ENCODE measurements around the gene BCORL1. TPM values are rescaled to one million over a fixed set of nuclear protein-coding genes. Genes with fewer than 3 reads are reported as not detected.

The BCORL1 gene
- total RNA-seq, 1 experiment from 2014 or later, result 32.2 TPM

DNA sequence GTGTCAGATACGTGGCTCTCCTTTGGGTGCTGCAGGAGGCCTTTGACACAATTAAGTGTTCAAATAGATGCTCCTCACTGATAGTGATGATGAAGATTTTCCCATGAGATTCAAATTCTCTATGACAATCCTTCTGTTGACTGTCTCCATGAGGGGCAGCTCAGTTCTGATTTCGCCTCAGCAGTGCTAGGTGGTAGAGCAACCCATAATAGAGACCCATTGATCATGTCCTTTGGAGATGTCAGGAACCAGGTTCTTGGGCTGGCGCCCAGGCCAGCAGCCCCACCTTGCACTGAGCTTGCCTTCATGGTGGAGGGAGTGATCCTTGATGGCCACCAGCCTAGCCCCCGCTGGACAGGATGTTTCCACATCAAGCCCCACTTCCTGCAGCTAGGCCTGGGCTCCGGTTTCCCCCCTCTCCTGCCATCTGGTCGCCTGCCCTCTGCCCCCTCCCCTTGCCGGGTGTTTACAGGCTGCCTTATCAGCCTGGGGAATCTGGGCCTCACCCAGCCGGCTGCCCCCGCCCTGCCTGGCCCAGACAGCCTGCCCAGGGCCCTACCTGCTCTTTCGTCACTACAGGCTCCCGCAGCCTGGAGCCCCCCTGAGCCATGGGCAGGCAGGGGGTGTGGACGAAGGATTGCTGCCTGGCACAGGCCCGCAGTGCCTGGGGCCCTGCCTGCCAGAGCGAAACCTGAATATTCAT is 115.2 kb downstream of the BCORL1 start:
- Histone ChIP-seq H3K36me3 (ENCODE audit: low read depth) (no peaks in the 10 kb centered on the region), H3K79me2 (ENCODE audit: low read depth) (peaks cover 96% of the 10 kb centered on the region), H3K4me2 (peak overlapping the region; percentile 57), H3K9me3 (ENCODE audit: insufficient read depth, low read depth) (no peaks in the 10 kb centered on the region), H3K4me1 (replicated peaks; ENCODE audit: insufficient read depth) (peaks cover 74% of the 10 kb centered on the region), H3K9me2 (ENCODE audit: insufficient read depth) (no peaks in the 10 kb centered on the region), H3K4me3 (no peak overlapping the region; the same call in 1 of the 2 replicates), H2AFZ (no peak overlapping the region), H3K27me3 (ENCODE audit: insufficient read depth, low read depth) (no peaks in the 10 kb centered on the region), H3F3A (ENCODE audit: insufficient read depth, low read depth) (peaks cover 41% of the 10 kb centered on the region), H4K20me1 (ENCODE audit: insufficient read depth) (peaks cover 4% of the 10 kb centered on the region), H3K27ac (peak overlapping the region; percentile 57)
- no peak for TF ChIP-seq CTCF (conservative IDR thresholded peaks at IDR 0.05)
- TF ChIP-seq EZH2 (IDR thresholded peaks at IDR 0.05; ENCODE audit: low read depth), result no peak
- DNase-seq, result peak; percentile 74 to 84
- intact Hi-C loops (cut with micrococcal nuclease; ENCODE audit: unreplicated experiment), result no loop called here
- POLR2A ChIA-PET (ENCODE audit: unreplicated experiment), result interaction anchor here (0.6 kb wide), 1 partner anchor 55 kb away, joined by 7 read pairs; no protein-coding TSS in a partner anchor
- BruUV-seq (replicated peaks), result no TSS peak
- CTCF ChIA-PET, result interaction anchor here (0.6 to 0.8 kb wide), 2 partner anchors 24 to 37 kb away, joined by 6 to 14 read pairs; no protein-coding TSS in a partner anchor

DNA sequence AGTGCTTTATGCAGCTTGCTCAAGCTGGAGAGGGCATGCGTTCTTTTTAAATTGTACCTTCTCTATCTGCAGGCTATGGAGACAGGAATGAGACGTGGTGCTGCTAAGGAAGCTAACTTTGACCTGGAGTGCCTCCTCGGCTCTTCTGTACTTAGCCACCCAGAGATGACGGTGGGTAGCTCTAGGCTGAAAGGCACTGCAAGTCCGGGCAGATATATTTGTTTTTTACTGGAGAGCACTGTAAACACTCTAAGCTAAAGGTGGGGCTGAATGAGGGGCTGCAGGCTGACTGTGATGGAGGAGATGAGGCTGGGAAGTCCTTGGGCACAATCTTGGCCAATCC is 115.7 kb downstream of the BCORL1 start:
- TF ChIP-seq EZH2 (IDR thresholded peaks at IDR 0.05; ENCODE audit: low read depth), result no peak
- TF ChIP-seq CTCF (conservative IDR thresholded peaks at IDR 0.05), result no peak
- Histone ChIP-seq H3K27me3 (ENCODE audit: insufficient read depth, low read depth) (no peaks in the 10 kb centered on the region), H3K27ac (peak overlapping the region; percentile 57), H3K4me3 (peak overlapping the region; percentile 28; the same call in 1 of the 2 replicates), H4K20me1 (ENCODE audit: insufficient read depth) (no peaks in the 10 kb centered on the region; the same call in none of the 2 replicates), H2AFZ (no peak overlapping the region), H3K4me1 (replicated peaks; ENCODE audit: insufficient read depth) (peaks cover 69% of the 10 kb centered on the region), H3F3A (ENCODE audit: insufficient read depth, low read depth) (peaks cover 36% of the 10 kb centered on the region), H3K4me2 (peak overlapping the region; percentile 57), H3K79me2 (ENCODE audit: low read depth) (peaks cover 96% of the 10 kb centered on the region), H3K9me2 (ENCODE audit: insufficient read depth) (no peaks in the 10 kb centered on the region), H3K36me3 (ENCODE audit: low read depth) (no peaks in the 10 kb centered on the region), H3K9me3 (ENCODE audit: insufficient read depth, low read depth) (no peaks in the 10 kb centered on the region)
- no TSS peak for BruUV-seq (replicated peaks)
- intact Hi-C loops (cut with micrococcal nuclease; ENCODE audit: unreplicated experiment), result no loop called here
- CTCF ChIA-PET, result interaction anchor here (0.6 kb wide), 1 partner anchor 38 kb away, joined by 6 read pairs; no protein-coding TSS in a partner anchor
- POLR2A ChIA-PET (ENCODE audit: unreplicated experiment), result interaction anchor here (0.6 kb wide), 1 partner anchor 166 kb away, joined by 4 read pairs; no protein-coding TSS in a partner anchor
- DNase-seq, result no peak

DNA sequence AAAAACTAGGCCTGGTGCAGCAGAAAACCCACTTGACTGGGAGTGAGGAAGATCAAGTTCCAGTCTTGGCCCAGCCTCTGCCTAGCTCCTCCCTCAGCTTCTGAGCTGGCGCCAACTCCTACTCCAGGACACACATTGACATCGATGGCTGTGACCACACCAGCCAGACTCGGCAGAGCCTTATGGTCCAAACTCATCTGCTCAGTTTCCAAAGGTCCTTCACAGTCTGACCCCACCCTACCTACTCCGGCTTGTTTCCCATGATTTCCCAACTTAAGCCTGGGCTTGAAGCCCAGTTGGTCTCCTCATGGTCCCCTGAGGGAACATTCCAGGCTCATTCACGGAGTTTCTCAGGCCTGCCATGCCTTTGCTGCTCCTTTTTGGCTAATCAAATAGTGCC is 117.7 kb downstream of the BCORL1 start:
- DNase-seq, result no peak
- Histone ChIP-seq H3K9me3 (ENCODE audit: insufficient read depth, low read depth) (no peaks in the 10 kb centered on the region), H3K4me1 (replicated peaks; ENCODE audit: insufficient read depth) (peaks cover 60% of the 10 kb centered on the region), H2AFZ (no peak overlapping the region), H3K79me2 (ENCODE audit: low read depth) (peaks cover 97% of the 10 kb centered on the region), H3K27me3 (ENCODE audit: insufficient read depth, low read depth) (no peaks in the 10 kb centered on the region), H3F3A (ENCODE audit: insufficient read depth, low read depth) (peaks cover 44% of the 10 kb centered on the region), H4K20me1 (ENCODE audit: insufficient read depth) (peaks cover 1% of the 10 kb centered on the region; the same call in 1 of the 2 replicates), H3K36me3 (ENCODE audit: low read depth) (0 out of 2 replicates have a peak, but pooled peaks cover 1% of the 10 kb centered on the region), H3K27ac (peak overlapping the region; percentile 41), H3K9me2 (ENCODE audit: insufficient read depth) (no peaks in the 10 kb centered on the region), H3K4me2 (peak overlapping the region; percentile 57), H3K4me3 (no peak overlapping the region)
- ChIA-PET POLR2A (ENCODE audit: unreplicated experiment) (no interaction called here), CTCF (no interaction called here)
- BruUV-seq (replicated peaks), result no TSS peak
- TF ChIP-seq EZH2 (IDR thresholded peaks at IDR 0.05; ENCODE audit: low read depth), result no peak
- no peak for TF ChIP-seq CTCF (conservative IDR thresholded peaks at IDR 0.05)
- intact Hi-C loops (cut with micrococcal nuclease; ENCODE audit: unreplicated experiment), result no loop called here
